Adrenal gland (tissue), 5 donors: Measurements from ENCODE around the gene NHLH1.

Experiments
- POLR2A ChIP-seq, 2 donors: fragments of 450-650 bp; IDR thresholded peaks; one replicate each; pipeline ENCODE4 v1.6.1; 2017; ENCODE audit warnings: antibody characterized with exemption in 2 of 2, mild to moderate bottlenecking in 2 of 2, moderate library complexity in 1 of 2
- TF ChIP-seq, protein P1 (sequence below), 6 experiments: fragments of 450-650 bp in 4 of 6; fragments of 200-600 bp in 2 of 6; sonication (generic) in 1 of 6; IDR thresholded peaks; 1 replicate in 5 of 6; 2 replicates in 1 of 6; pipeline versions ENCODE4 v1.5.1 to v1.8.0; 2016 to 2021; ENCODE audit warnings: antibody characterized with exemption in 6 of 6, mild to moderate bottlenecking in 2 of 6, moderate library complexity in 1 of 6
- donor health status: DM: no; HTN: no; CAD: no.

DNA sequence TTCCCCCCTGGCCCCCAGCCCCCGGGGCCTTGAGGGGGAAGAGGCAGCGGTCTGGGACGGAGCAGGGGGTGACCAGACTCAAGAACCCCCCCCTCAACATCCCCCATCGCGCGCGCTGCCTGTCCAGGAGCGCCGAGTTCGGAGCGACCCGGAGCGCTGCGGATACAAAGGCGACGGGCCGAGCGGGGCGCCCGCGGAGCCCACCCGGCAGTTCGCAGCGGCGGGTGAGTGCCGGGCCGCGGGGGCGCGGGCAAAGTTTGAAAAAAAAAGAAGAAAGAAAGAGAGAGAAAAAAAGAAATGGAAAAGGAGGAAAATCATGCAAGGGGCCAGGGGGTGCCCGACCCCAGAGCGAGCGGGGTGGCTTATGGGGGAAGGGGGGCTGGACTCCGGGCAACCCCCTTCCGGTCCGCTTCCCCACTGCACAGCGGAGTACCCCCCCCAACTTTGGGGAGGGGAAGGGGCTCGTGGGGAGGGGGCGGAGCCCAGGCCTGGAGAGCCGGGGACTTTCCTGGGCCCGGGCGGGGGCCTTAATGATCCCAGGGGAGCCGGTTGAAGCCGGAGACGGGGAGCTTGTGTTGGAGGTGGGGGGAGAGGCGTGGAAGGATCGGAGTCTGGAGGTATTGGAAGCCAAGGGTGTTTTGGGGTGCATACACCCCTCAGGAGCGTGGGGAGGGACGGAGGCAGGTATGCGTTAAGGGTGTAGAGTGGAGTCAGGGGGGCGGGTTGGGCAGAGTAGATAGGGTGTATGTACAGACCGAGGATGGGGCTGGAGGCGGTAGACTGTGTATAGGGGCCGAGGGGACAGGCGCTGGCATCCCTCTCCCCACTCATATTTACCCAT, 34.0 kb downstream of the NHLH1 start:
- no peak for TF ChIP-seq POLR2A (IDR thresholded peaks at IDR 0.05)
- TF ChIP-seq, protein P1, sequence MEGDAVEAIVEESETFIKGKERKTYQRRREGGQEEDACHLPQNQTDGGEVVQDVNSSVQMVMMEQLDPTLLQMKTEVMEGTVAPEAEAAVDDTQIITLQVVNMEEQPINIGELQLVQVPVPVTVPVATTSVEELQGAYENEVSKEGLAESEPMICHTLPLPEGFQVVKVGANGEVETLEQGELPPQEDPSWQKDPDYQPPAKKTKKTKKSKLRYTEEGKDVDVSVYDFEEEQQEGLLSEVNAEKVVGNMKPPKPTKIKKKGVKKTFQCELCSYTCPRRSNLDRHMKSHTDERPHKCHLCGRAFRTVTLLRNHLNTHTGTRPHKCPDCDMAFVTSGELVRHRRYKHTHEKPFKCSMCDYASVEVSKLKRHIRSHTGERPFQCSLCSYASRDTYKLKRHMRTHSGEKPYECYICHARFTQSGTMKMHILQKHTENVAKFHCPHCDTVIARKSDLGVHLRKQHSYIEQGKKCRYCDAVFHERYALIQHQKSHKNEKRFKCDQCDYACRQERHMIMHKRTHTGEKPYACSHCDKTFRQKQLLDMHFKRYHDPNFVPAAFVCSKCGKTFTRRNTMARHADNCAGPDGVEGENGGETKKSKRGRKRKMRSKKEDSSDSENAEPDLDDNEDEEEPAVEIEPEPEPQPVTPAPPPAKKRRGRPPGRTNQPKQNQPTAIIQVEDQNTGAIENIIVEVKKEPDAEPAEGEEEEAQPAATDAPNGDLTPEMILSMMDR (IDR thresholded peaks at IDR 0.05) = no peak
